GM18861 (cell line): Measurements from ENCODE around the gene RASL11B.

ENCODE experiments used
- ATAC-seq: cut with Tn5 transposase; IDR thresholded peaks from one replicate; pipeline ENCODE4 v1.9.1; 2021; ENCODE audit not compliant: unreplicated experiment

Gene RASL11B

GRCh38 chr4:52911684-52912294 is 49.7 kb downstream of the RASL11B start:
- ATAC-seq: peak; percentile 88

GRCh38 chr4:52912608-52913007 is 50.5 kb downstream of the RASL11B start:
- ATAC-seq: no peak

GRCh38 chr4:52914051-52914605 is 52.0 kb downstream of the RASL11B start:
- no peak for ATAC-seq

- ATAC-seq: no peak
Measured at GRCh38 chr4:52915191-52915590, 53.1 kb downstream of the RASL11B start.

- ATAC-seq: no peak
Measured at GRCh38 chr4:52915730-52916300, 53.7 kb downstream of the RASL11B start.
